MCF 10A (cell line): ENCODE measurements around the gene SLC25A1. TPM values are rescaled to one million over a fixed set of nuclear protein-coding genes. Genes with fewer than 3 reads are reported as not detected.

Experiments
- BruUV-seq: library from RNA; stranded (reverse); fragments of 400-500 nt; replicated peaks from 2 replicates; lab custom pipeline; 2021; lab: Mats Ljungman, UMichigan
- CTCF ChIA-PET: fragments of 300-600 bp; sonication (Branson Sonifier 250); formaldehyde crosslinking; extraction: SDS; loops from one replicate; lab custom pipeline; 2021; ENCODE audit warnings: antibody characterized with exemption, inconsistent platforms; lab: Yijun Ruan, JAX
- POLR2A ChIA-PET: fragments of 300-600, 350-650 bp; sonication (Branson Sonifier 250); formaldehyde crosslinking; extraction: SDS; loops from one replicate; lab custom pipeline; 2020; ENCODE audit warnings: antibody characterized with exemption, inconsistent platforms; lab: Yijun Ruan, JAX
- DNase-seq: peaks from one replicate; pipeline ENCODE4 v3.0.0-alpha.2; 2018; ENCODE audit not compliant: unreplicated experiment
- H3K27ac Mint-ChIP-seq: one replicate; pipeline ENCODE4 v1.8.0; 2022; ENCODE audit warnings: mild to moderate bottlenecking, low read depth, mixed read lengths; ENCODE audit not compliant: unreplicated experiment
- H3K27me3 Mint-ChIP-seq: one replicate; pipeline ENCODE4 v1.8.0; 2022; ENCODE audit warnings: mixed read lengths; ENCODE audit not compliant: insufficient read depth, unreplicated experiment
- H3K36me3 Mint-ChIP-seq: one replicate; pipeline ENCODE4 v1.8.0; 2022; ENCODE audit warnings: mild to moderate bottlenecking, moderate library complexity, mixed read lengths; ENCODE audit not compliant: insufficient read depth, unreplicated experiment
- H3K4me1 Mint-ChIP-seq: one replicate; pipeline ENCODE4 v1.8.0; 2022; ENCODE audit warnings: mixed read lengths; ENCODE audit not compliant: insufficient read depth, unreplicated experiment
- H3K4me3 Mint-ChIP-seq: one replicate; pipeline ENCODE4 v1.8.0; 2022; ENCODE audit warnings: mild to moderate bottlenecking, moderate library complexity, mixed read lengths; ENCODE audit not compliant: unreplicated experiment
- H3K9me3 Mint-ChIP-seq: one replicate; pipeline ENCODE4 v1.8.0; 2022; ENCODE audit warnings: mixed read lengths; ENCODE audit not compliant: unreplicated experiment
- intact Hi-C: fragments of 100-400 bp; cut with micrococcal nuclease; formaldehyde crosslinking; loops from 2 replicates; pipeline ENCODE4 v1.14.1; 2022
- total RNA-seq: library from RNA; stranded (reverse); gene quantifications from 2 replicates; pipeline ENCODE4 v1.2.3, GENCODE V29; 2022
- TF ChIP-seq, protein P1 (sequence below): fragments of 200-600 bp; IDR thresholded peaks from one replicate; pipeline ENCODE4 v1.8.0; 2022; ENCODE audit warnings: antibody characterized with exemption, mild to moderate bottlenecking; ENCODE audit not compliant: unreplicated experiment

SLC25A1 gene
- total RNA-seq, 1 experiment from 2014 or later = 53.9 TPM

DNA sequence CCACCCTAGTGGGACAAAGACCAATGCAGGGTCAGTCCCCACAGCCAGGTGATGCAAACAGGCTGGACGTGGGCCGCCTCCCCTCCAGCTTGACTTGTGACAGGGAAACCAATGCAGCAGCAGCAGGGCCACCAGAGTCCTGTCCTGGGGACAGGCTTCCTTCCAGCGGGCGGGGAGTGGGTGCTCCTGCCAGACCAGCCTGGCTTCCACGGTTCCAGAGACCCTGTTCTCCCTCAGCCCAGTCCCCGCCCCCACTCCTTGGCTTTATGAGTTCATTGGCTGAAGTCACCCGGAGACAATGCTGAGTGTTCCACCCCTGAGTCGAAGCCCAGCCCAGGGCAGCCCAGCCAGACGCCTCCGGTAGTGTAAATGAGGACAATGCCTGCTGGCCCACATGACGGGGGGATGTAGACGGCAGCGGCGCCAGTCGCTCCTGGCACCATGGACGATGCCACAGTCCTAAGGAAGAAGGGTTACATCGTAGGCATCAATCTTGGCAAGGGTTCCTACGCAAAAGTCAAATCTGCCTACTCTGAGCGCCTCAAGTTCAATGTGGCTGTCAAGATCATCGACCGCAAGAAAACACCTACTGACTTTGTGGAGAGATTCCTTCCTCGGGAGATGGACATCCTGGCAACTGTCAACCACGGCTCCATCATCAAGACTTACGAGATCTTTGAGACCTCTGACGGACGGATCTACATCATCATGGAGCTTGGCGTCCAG is 47.4 kb downstream of the SLC25A1 start, which contains the start of gene TSSK2:
Gene TSSK2, plus strand, starts transcription at position 350 of the 726 bp plus-strand sequence. Its CDS starts 92 bp downstream, at position 442.
- Mint-ChIP-seq H3K36me3 (peaks cover 28% of the 10 kb centered on the region), H3K4me1 (peaks cover 11% of the 10 kb centered on the region), H3K9me3 (no peaks in the 10 kb centered on the region), H3K27ac (no peak within 1 kb of the TSS), H3K27me3 (no peaks in the 10 kb centered on the region), H3K4me3 (no peak within 1 kb of the TSS)
- ChIA-PET CTCF (interaction anchor here (1.4 kb wide), 1 partner anchor 14 kb away, joined by 6 read pairs; the partner anchor contains the start of gene ESS2), POLR2A (interaction anchor here (1.2 to 2.5 kb wide), 3 partner anchors 10 to 15 kb away, joined by 4 to 18 read pairs (median 10); partner anchors contain the start of genes DGCR2 and ESS2)
- intact Hi-C loops = no loop called here
- TF ChIP-seq, protein P1, sequence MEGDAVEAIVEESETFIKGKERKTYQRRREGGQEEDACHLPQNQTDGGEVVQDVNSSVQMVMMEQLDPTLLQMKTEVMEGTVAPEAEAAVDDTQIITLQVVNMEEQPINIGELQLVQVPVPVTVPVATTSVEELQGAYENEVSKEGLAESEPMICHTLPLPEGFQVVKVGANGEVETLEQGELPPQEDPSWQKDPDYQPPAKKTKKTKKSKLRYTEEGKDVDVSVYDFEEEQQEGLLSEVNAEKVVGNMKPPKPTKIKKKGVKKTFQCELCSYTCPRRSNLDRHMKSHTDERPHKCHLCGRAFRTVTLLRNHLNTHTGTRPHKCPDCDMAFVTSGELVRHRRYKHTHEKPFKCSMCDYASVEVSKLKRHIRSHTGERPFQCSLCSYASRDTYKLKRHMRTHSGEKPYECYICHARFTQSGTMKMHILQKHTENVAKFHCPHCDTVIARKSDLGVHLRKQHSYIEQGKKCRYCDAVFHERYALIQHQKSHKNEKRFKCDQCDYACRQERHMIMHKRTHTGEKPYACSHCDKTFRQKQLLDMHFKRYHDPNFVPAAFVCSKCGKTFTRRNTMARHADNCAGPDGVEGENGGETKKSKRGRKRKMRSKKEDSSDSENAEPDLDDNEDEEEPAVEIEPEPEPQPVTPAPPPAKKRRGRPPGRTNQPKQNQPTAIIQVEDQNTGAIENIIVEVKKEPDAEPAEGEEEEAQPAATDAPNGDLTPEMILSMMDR = no peak
- DNase-seq = no peak
- BruUV-seq = no TSS peak

DNA sequence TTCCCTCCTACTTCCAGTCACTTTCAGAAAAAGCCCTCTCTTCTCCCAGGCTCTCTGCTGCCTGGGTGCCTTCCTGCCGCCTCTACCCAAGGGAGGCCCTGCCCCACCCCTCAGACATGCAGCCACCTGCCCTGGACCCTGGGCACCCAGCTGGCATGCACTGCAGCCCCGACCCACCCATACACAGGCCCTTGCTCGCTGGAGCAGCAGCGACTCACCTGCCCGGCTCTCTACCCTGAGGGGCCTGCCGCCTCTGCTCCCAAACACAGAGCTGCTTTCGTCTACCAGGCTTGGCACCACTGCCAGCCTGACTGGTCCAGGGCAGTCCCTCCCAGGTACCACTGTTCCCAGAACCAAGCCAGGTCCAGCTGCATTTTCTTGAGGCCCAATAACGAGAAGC is 48.7 kb downstream of the SLC25A1 start:
- peak; percentile 50 for DNase-seq
- Mint-ChIP-seq H3K27ac (no peak overlapping the region), H3K9me3 (no peaks in the 10 kb centered on the region), H3K4me3 (no peak overlapping the region), H3K27me3 (no peaks in the 10 kb centered on the region), H3K36me3 (peaks cover 21% of the 10 kb centered on the region), H3K4me1 (peaks cover 11% of the 10 kb centered on the region)
- TF ChIP-seq, protein P1 = no peak
- intact Hi-C loops = no loop called here
- ChIA-PET POLR2A (interaction anchor here (0.7 to 2.5 kb wide), 5 partner anchors 8 to 57 kb away, joined by 3 to 18 read pairs (median 4); partner anchors contain the start of genes DGCR2 and ESS2), CTCF (interaction anchor here (0.6 to 1.1 kb wide), 4 partner anchors 14 to 972 kb away, joined by 3 to 7 read pairs (median 4); partner anchors contain the start of gene ESS2)
- BruUV-seq = no TSS peak

DNA sequence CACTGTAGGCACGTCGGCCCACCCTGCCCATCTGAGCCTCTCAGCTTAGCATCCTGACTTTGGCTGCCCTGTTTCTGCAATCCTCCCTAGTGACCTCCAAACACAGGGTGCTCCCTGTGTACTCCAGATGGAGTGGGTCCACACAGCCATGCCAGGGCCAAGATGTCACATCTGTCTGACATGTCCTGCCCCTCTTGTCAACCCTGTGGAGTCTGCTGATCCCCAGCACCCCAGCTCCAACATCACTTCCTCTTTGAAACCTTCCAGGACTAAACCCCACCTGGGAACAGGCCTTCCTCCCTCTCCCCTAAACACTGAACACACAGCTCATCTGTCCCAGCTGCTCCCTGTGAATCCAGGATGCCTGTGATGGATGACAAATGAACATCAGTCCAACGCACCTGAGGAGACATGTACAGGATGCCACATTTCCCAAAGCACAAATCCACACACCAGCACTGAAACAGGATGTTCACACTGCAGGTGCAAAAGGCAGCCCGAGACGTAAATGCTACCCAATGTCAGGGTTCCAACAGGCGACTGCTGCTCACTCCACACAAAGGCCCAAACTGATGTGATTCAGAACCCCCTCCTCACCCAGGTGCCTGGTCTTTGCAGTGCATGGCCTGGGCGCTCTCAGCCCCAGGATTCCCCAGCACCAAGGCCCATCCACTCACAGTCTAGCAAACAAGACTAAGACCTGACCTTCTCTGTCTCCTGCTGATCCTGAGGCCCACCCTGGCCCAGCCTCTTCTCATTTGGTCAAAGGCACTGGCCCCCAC is 49.4 kb downstream of the SLC25A1 start:
- ChIA-PET CTCF (interaction anchor here (0.6 to 1.1 kb wide), 4 partner anchors 15 to 512 kb away, joined by 3 to 7 read pairs (median 4); partner anchors contain the start of gene ESS2), POLR2A (interaction anchor here (0.6 to 2.5 kb wide), 4 partner anchors 8 to 58 kb away, joined by 3 to 18 read pairs (median 6); partner anchors contain the start of genes DGCR2 and ESS2)
- Mint-ChIP-seq H3K9me3 (no peaks in the 10 kb centered on the region), H3K4me3 (no peak overlapping the region), H3K36me3 (peaks cover 21% of the 10 kb centered on the region), H3K4me1 (peaks cover 11% of the 10 kb centered on the region), H3K27me3 (no peaks in the 10 kb centered on the region), H3K27ac (no peak overlapping the region)
- DNase-seq = no peak
- TF ChIP-seq, protein P1 = no peak
- BruUV-seq = no TSS peak
- intact Hi-C loops = no loop called here
